Kidney capillary endothelial cell (primary cell): ENCODE measurements around the gene PRX.
"Not testable (repeated sequence)": the region's sequence is repeated elsewhere in the genome, so short reads cannot be mapped to it uniquely, and the experiment has no call there.

Experiments
- DNase-seq: peaks from one replicate; pipeline ENCODE4 v3.0.0-alpha.2; 2018; ENCODE audit warnings: low spot score

PRX gene

DNA sequence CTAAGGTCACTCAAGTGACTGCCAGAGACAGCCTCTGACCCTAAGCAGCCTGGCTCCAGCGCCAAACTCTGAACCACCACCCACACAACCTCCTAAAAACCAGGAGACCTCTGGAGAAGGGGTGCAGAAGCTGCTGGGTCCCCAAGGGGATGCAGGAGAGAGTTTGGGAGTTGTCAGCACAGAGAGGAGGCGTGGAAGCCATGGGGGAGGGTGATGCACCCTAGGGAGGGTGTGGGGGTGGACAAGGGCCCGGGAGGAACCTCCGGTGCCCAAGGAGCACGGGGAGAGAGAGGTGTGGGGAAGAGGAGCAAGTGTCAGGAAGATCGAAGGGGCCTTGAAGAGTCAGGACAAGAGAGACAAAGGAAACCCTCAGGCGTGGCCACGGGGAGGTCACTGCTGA lies 21.1 kb downstream of the PRX start:
- DNase-seq = no peak

DNA sequence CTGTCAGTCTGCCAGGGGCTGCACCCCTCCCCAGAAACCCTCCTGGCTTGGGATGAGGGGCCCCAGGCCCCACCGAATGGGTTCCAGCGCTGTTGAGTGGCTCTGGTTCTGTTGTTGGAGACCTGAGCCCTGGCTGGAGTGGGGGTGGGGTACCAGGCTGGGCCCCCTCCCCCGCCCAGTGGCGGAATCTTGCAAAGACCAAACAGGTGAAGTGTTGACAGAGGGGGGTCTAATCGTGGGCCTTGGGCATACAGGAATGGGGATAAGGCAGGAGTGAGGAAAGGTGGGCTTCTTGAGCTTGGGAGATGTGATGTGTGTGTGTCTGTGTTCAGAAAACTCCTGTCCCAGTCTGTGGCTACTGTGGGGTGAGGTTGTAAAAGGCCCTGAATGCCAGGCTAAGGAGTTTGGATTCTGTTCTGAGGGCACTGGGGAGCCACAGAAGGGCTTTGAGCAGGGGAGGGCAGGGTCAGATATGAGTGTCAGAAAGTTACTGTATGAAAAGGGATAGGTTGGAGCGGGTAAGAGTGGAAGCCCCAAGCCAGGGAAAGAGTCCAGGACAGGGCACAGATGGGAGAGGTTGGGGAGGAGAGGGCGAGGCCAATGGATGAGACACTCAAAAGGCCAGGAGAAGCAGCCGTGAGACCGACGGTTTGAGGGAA lies 23.0 kb downstream of the PRX start, which contains the start of gene HIPK4:
HIPK4 (minus strand) TSS at position 98 of the 659 bp plus-strand sequence. CDS start 279 bp downstream, outside the sequence.
- DNase-seq = no peak

DNA sequence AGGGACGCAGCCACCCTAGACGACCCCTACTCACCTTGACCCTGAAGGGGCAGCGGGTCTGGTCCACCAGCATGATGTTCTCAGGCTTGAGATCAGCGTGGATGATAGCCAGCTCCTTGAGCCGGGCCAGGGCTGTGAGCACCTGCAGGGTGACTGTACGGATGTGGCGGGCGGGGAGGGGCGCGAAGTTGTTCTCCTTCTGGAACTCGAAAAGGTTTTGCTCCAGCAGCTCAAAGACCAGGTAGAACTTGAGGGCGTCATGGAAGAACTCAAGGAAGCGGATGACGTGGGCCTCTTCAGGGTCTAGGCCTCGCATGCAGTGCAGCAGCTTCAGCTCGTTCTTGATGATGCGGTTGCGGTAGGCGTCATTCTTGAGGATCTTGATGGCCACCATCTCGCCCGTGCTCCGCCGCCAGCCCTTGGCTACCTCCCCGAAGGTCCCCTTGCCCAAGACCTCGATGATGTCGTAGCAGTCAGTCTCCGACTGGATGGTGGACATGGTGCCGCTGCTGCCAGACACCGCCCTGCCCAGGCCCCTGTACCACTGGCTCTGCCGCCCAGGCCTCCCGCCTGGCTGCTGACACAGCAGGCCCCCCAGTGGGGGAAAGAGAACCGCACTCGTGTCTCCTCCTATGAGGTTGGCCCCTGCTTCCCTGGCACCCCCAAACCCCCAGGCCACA lies 23.6 kb downstream of the PRX start:
- DNase-seq = no peak

DNA sequence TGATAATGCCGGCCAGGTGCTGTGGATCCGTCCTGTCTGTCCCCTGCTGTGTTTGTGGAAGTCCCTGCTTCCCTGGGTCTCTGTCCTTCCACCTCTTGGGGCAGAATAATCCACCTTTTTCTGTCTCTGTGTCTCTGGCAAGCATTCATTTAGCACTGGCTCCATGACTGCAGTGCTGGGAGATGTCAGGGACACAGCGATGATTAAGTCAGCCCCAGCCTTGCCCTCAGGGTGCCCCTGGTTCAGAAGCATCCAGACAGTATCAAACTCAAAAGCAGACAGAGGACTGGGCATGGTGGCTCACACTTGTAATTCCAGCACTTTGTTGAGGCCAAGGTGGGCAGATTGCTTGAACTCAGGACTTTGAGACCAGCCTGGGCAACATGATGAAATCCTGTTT lies 24.7 kb downstream of the PRX start:
- DNase-seq = no peak

DNA sequence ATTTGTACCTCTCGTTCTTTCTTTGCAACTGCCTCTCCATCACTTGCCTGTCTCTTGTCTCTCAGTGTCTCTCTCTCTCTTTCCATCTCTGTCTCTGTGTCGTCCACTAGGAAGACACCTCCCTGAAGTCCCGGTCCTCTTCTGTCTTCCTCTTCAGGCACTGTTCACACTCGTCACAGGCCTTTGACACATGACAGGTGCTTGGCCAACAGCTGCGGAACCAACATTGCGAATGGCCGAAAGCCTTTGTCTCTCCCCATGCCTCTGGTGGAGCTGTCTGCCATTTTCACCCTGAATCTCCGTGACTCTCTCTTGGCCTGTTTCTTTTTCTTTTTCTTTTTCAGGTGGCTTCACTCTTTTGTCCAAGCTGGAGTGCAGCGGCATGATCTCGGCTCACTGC lies 26.0 kb downstream of the PRX start:
- no peak for DNase-seq

DNA sequence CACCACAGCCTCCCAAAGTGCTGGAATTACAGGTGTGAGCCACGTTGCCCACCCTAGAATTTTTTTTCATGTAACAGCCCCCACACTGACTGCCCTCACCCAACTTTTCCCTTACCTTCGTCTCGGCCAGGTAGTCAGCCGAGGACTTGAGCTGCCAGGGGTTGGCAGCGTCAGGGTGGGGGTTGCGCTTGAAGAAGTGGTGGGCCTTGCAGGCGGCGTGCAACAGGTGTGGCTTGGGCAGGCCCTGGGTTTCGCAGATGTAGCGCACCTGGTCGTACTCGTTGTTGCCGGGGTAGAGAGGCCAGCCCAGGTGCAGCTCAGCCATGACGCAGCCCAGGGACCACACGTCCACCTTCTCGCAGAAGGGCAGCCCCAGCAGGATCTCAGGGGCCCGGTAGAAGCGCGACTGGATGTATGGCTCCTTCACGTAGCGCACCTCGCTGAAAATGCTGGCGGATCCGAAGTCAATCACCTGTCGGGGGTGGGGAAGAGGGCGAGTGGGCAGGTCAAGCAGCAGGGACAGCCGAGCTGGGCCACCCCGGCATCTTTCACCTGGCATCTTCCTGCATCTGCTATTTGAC lies 29.4 kb downstream of the PRX start:
- no peak for DNase-seq

GRCh38 chr19:40381321-40381720 lies 31.9 kb downstream of the PRX start:
- no peak for DNase-seq

DNA sequence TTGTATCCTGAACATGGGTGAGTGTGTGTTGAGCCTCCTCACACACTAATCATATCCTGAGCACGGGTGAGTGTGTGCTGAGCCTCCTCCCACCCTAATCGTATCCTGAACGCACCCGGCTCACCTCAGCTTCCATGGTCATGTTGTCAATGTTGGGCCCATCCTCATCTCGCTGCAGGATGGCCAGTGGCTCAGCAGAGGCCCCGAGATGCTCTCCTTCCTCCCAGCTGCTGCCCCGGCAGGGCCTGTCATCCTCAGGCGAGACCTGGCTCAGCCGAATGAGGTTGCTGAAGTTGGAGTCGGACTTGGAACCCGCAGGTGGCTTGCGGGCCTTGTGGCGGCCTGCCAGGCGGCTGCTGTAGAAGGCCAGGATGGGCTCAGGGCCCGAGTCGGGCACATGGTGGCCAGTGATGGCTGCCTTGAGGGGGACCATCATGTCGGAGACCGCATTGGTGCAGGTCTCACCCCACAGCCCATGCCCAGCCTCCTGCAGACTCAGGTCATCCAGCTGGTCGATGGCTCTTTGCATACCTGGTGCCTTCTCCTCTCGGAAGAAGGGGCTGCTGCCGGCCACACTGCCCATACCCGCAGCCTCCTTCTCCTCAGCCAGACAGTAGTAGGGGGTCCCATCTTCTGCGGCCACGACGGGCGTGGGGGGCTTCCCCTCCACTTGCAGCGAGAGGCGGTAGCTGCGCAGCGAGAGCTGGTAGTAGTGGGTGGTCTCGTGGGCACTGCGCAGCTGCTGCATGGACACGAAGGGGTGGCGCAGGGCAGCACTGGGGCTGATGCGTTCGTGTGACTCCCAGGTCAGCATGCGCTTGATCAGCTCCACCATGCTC lies 32.8 kb downstream of the PRX start:
- no peak for DNase-seq

DNA sequence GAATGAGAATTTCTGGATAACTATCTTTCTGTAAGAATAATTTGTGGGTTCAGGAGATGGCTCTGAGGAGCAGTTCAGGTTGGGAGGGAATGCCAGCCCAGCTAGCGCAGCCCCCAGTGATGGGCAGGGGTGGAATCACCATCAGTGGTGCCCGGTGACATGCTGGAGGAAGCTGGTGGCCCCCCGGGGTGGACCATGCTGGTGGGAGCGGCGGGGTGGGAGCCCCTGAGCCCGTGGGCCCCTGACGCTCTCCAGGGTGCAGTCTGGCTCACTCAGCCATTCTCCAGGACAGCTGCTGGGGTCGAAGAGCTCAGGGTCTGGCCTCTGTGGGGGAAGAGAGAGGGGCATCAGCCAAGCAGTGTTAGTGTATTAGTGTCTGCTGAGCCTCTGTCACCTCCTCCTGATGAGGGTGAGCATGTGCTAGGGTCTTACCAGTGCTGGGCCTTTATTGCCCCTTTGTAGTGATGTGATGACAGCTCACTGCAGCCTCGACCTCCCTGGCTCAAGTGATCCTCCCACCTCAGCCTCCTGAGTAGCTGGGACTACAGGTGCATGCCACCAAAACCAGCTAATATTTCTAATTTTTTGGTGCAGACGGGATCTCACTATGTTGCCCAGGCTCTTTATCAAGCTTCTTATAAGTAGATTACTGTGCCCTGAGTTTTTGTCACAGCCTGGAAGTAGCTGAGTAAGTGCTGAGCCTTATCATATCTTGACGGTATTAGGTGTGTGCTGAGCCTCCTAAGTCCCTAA lies 33.6 kb downstream of the PRX start:
- no peak for DNase-seq

- DNase-seq = no peak
Measured at GRCh38 chr19:40378509-40378908, 34.7 kb downstream of the PRX start.

DNA sequence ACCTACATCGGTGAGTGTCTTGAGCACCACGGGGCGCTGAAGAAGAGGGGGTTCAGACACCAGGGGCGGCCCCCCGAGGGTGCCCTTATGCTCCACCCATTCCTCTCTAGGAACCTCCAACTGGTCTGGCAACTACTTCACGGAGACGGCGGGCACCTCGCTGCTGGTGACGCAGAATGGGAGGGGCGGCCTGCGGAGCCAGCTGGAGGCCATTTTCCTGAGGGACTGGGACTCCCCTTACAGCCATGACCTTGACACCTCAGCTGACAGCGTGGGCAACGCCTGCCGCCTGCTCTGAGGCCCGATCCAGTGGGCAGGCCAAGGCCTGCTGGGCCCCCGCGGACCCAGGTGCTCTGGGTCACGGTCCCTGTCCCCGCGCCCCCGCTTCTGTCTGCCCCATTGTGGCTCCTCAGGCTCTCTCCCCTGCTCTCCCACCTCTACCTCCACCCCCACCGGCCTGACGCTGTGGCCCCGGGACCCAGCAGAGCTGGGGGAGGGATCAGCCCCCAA lies 35.2 kb downstream of the PRX start:
- no peak for DNase-seq

DNA sequence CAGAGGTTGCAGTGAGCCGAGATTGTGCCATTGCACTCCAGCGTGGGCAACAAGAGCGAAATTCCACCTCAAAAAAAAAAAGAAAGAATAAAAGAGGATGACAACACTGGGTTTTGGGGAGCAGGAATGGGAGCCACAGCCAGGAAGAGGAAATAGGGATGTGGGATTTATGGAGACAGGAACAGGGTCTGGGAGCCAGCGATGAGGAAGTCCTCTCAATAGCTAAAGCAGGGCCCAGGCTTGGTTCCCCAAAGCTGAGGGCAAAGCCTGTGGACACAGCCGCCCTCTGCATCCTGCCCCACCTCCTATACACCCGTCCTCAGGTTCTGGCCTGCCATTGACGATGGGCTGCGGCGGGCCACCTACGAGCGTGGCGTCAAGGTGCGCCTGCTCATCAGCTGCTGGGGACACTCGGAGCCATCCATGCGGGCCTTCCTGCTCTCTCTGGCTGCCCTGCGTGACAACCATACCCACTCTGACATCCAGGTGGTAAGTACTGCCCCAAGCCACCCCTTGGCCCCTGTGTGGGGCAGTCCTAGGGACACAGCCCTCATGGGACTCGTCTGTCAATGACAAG lies 36.8 kb downstream of the PRX start:
- no peak for DNase-seq

DNA sequence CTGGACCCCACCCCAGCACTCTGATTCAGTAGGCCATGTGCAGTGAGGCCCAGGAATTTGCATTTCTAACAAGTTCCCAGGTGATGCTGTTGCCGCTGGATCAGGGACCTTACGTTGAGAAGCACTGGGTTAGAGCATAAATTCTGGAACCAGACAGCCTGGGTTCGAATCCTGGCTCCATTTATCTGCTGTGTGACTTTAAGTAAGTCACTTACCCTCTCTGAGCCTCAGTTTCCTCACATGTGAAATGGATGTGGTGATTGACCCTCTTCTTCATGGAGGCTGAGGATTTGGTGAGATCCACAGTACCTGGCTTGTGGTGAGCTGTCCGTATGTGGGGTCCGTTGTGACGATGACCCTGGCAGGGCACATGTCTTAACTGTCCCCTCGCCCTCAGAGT lies 39.1 kb downstream of the PRX start:
- DNase-seq = no peak

GRCh38 chr19:40371802-40372122 lies 41.4 kb downstream of the PRX start:
- DNase-seq = no peak

DNA sequence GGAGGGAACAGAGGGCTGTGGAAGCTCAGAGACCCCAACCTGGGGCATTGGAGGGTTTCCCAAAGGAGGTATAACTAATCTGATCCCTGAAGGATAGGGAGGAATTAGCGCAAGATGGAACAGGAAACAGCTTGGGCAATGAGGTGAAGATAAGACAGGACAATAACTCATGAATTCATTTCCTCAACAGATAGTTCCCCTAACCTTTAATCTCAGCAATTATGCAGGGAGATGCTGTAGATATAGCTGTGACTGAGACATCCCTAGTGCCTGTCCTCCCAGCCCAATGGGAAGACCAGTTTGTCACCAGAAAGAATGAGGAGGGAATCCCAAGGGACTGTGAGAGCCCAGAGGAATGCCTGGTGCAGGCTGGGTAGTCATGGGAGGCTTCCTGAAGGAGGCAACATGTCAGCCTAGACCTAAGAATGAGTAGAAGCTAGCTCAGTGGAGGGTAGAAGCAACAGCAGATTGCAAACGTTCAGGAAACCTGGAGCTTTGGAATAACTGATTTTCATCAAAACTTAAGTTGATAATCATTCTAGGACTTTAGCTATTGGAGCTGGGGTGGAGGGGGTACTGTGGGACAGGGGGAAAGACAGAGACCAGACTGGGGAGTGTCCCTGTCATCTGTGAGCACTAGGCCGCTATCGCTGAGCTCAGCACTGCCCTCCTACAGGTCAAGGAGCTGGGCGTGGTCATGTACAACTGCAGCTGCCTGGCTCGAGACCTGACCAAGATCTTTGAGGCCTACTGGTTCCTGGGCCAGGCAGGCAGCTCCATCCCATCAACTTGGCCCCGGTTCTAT lies 42.0 kb downstream of the PRX start:
- no peak for DNase-seq

- not testable (repeated sequence) for DNase-seq
Measured at GRCh38 chr19:40370253-40370652, 42.9 kb downstream of the PRX start.

GRCh38 chr19:40369797-40370196 lies 43.4 kb downstream of the PRX start:
- no peak for DNase-seq

DNA sequence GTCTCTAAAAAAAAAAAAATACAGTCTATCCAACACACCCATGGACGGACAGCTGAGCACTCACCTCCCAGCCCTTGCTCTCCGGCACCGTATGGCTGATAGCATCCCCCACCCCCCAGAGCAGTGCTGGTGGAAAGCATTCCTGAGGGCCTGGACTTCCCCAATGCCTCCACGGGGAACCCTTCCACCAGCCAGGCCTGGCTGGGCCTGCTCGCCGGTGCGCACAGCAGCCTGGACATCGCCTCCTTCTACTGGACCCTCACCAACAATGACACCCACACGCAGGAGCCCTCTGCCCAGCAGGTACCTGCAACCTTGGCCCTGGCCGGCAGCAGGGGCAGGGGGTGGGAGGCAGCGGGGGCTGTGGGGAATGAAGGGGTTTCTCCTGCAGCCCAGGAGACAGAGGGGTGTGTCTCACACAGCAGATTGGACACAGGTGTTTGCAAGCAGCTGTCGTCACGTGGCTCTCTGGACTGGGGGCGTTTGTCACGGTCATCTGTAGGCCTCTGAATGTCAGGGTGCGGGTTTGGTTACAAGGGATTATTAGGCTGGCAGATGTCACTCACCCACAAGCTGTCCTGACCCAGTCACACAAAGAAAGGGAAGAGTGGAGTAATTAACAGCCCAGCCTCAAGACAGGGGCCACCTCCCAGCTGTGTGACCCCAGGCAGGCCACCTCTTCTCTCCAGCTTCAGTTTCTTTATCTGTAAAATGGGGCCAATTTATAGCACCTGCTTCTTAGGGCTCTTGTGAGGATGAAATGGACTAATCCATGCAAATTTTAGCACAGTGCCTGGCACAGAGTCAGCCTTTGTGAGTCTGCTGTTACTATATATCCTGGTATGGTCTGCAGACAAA lies 45.4 kb downstream of the PRX start:
- DNase-seq = no peak

DNA sequence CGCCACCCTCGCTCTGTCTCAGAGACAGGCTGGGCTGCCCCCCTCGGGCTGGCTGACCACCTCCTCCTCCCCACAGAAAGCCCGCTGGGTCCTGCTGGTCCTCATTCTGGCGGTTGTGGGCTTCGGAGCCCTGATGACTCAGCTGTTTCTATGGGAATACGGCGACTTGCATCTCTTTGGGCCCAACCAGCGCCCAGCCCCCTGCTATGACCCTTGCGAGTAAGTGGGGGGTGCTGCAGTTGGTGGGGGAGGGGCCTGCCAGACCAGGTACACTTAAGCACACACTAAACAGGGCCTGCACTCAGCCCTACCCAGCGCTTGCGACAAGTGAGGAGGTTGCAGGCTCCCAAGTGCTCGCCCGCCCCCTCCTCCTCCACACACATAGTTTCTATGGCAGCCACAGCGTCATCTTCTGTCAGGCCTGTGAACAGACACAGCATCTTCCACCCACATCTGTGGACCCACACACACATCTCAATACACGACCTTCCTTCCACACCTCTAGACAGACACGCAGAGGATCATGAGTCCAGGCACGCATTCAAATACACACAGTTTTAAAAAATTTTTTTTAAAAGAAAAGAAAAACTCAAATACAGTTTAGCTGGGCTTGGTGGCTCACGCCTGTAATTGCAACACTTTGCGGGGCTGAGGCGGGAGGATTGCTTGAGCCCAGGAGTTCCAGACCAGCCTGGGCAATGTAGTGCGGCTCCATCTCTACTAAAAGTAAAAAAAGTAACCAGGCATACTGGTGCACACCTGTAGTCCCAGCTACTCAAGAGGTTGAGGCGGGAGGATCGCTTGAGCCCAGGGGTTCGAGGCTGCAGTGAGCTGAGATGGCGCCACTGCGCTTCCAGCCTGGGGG lies 46.2 kb downstream of the PRX start:
- DNase-seq = no peak
